ENCODE measurements around the gene ADAMTS14.
A peak's percentile ranks its signal among the peaks of the same experiment; 100 is the strongest.
"Not testable (repeated sequence)": the region's sequence is repeated elsewhere in the genome, so short reads cannot be mapped to it uniquely, and the experiment has no call there.

Gene ADAMTS14

DNA sequence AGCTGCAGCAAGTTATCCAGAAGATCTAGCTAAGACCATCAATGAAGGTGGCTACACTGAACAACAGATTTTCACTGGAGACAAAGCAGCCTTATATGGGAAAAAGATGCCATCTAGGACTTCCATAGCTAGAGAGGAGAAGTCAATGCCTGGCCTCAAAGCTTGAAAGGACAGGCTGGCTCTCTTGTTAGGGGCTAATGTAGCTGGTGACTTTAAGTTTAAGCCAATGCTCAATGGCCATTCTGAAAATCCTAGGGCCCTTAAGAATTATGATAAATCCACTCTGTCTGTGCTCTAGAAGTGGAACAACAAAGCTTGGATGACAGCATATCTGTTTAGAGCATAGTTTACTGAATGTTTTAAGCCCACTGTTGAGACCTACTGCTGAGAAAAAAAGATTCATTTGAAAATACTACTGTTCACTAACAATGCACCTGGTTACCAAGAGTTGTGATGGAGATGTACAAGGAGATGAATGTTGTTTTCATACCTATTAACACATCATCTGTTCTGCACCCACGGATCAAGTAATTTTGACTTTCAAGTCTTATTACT lies 13.6 kb upstream of the ADAMTS14 start:
- no peak overlapping the region for H3K4me3 ChIP-seq
- H3K27me3 ChIP-seq: no peaks in the 10 kb centered on the region
- H3K4me2 ChIP-seq: no peak overlapping the region
- H3K36me3 ChIP-seq: no peaks in the 10 kb centered on the region
- H3K9me3 ChIP-seq: peaks cover 29% of the 10 kb centered on the region
- no peak overlapping the region for H3K27ac ChIP-seq
- TF ChIP-seq Cebpa-rat (IDR thresholded peaks at IDR 0.05): no peak
- H3K4me1 ChIP-seq: peaks cover 31% of the 10 kb centered on the region
- no peak overlapping the region for H3K9ac ChIP-seq
- no peaks in the 10 kb centered on the region for H4K20me1 ChIP-seq

DNA sequence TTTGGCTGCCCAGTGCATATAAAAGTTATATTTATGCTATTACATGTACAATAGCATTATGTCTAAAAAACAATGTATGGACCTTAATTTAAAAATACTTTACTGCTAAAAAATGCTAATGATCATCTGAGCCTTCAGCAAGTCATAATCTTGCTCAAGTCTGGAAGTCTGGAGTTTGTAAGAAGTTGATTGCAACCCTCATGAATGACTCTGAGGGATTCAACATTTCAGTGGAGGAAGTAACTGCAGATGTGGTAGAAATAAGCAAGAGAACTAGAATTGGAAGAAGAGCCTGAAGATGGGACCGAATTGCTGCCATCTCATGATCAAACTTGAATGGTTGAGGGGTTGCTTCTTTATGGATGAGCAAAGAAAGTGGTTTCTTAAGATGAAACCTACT lies 13.0 kb upstream of the ADAMTS14 start:
- no peaks in the 10 kb centered on the region for H3K27me3 ChIP-seq
- H3K4me1 ChIP-seq: peaks cover 37% of the 10 kb centered on the region
- H3K36me3 ChIP-seq: no peaks in the 10 kb centered on the region
- no peak overlapping the region for H3K4me3 ChIP-seq
- peaks cover 3% of the 10 kb centered on the region; the same call in 1 of the 2 replicates for H4K20me1 ChIP-seq
- H3K9ac ChIP-seq: no peak overlapping the region
- no peak for TF ChIP-seq Cebpa-rat (IDR thresholded peaks at IDR 0.05)
- H3K4me2 ChIP-seq: no peak overlapping the region
- no peak overlapping the region for H3K27ac ChIP-seq
- peaks cover 25% of the 10 kb centered on the region for H3K9me3 ChIP-seq

DNA sequence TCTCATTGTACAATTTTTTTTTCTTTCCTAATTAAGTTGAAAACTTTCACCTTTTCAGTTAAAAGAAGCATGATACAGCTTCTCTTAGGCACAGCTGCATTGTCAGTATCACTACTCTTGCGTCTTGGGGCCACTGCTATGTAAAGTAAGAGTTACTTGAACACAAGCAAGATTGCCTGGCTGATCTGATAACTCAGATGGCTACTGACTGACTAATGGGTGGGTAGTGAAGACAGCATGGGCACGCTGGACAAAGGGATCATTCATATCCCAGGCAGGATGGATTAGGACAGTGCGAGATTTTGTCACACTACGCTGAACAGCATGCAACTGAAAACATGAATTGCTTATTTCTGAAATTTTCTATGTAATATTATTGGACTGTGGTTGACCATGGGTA lies 11.6 kb upstream of the ADAMTS14 start:
- H3K9me3 ChIP-seq: peaks cover 25% of the 10 kb centered on the region
- H3K27me3 ChIP-seq: no peaks in the 10 kb centered on the region
- no peak overlapping the region for H3K4me3 ChIP-seq
- no peak overlapping the region for H3K27ac ChIP-seq
- no peak for TF ChIP-seq Cebpa-rat (IDR thresholded peaks at IDR 0.05)
- H4K20me1 ChIP-seq: peaks cover 13% of the 10 kb centered on the region; the same call in 1 of the 2 replicates
- no peak overlapping the region for H3K4me2 ChIP-seq
- no peak overlapping the region for H3K9ac ChIP-seq
- H3K36me3 ChIP-seq: no peaks in the 10 kb centered on the region
- peaks cover 49% of the 10 kb centered on the region for H3K4me1 ChIP-seq

- H4K20me1 ChIP-seq: peaks cover 13% of the 10 kb centered on the region; the same call in 1 of the 2 replicates
- no peak overlapping the region for H3K4me2 ChIP-seq
- no peaks in the 10 kb centered on the region for H3K36me3 ChIP-seq
- peaks cover 25% of the 10 kb centered on the region for H3K9me3 ChIP-seq
- no peak overlapping the region for H3K27ac ChIP-seq
- no peak for TF ChIP-seq Cebpa-rat (IDR thresholded peaks at IDR 0.05)
- no peak overlapping the region for H3K9ac ChIP-seq
- no peaks in the 10 kb centered on the region for H3K27me3 ChIP-seq
- peaks cover 42% of the 10 kb centered on the region for H3K4me1 ChIP-seq
- no peak overlapping the region for H3K4me3 ChIP-seq
Measured at GRCh38 chr10:70661623-70662361, 10.5 kb upstream of the ADAMTS14 start.

- H3K9me3 ChIP-seq: peaks cover 25% of the 10 kb centered on the region
- no peak overlapping the region for H3K27ac ChIP-seq
- H3K9ac ChIP-seq: no peak overlapping the region
- no peak for TF ChIP-seq Cebpa-rat (IDR thresholded peaks at IDR 0.05)
- H4K20me1 ChIP-seq: peaks cover 13% of the 10 kb centered on the region; the same call in 1 of the 2 replicates
- no peak overlapping the region for H3K4me2 ChIP-seq
- no peaks in the 10 kb centered on the region for H3K27me3 ChIP-seq
- H3K4me1 ChIP-seq: peaks cover 45% of the 10 kb centered on the region
- no peak overlapping the region for H3K4me3 ChIP-seq
- no peaks in the 10 kb centered on the region for H3K36me3 ChIP-seq
Measured at GRCh38 chr10:70662362-70663220, 9.7 kb upstream of the ADAMTS14 start.

DNA sequence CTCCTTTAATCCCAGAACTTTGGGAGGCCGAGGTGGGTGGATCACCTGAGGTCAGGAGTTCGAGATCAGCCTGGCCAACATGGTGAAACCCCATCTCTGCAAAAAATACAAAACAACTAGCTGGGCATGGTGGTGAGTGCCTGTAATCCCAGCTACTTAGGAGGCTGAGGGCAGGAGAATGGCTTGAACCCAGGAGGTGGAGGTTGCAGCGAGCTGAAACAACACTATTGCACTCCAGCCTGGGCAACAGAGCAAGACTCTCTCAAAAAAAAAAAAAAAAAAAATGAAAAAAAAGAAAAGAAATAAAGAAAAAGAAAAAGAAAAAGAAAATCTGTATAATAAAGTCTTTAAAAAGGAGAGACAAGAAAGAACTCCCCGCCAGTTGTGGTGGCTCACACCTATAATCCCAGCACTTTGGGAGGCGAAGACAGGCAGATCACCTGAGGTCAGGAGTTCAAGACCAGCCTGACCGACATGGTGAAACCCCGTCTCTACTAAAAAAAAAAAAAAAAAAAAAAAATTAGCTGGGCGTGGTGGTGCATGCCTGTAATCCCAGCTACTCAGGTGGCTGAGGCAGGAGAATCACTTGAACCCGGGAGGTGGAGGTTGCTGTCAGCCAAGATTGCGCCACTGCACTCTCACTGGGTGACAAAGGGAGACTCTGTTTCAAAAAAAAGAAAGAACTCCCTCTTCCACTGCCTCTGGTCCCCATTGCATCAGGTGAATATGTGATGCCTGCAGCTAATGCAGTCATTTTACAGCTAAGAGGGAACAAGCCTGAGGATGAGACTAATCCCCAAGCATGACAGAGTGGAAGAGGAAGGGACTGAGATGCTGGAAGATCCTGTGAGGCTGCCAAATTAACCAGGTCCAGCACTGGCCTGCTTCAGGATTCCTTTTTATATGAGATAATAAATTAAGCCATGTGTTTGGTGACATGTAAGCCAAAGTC lies 8.6 kb upstream of the ADAMTS14 start:
- not testable (repeated sequence) for H3K4me3 ChIP-seq, H3K36me3 ChIP-seq, H3K27me3 ChIP-seq, H3K27ac ChIP-seq, H3K9ac ChIP-seq
- H4K20me1 ChIP-seq: peaks cover 13% of the 10 kb centered on the region; the same call in 1 of the 2 replicates
- H3K4me2 ChIP-seq: peak overlapping the region; percentile 74
- peaks cover 22% of the 10 kb centered on the region for H3K9me3 ChIP-seq
- peaks cover 45% of the 10 kb centered on the region for H3K4me1 ChIP-seq

GRCh38 chr10:70664702-70665195 lies 7.6 kb upstream of the ADAMTS14 start:
- Histone ChIP-seq H3K9ac (no peak overlapping the region), H3K36me3 (no peaks in the 10 kb centered on the region), H4K20me1 (peaks cover 13% of the 10 kb centered on the region; the same call in 1 of the 2 replicates), H3K27me3 (no peaks in the 10 kb centered on the region), H3K4me2 (peak overlapping the region; percentile 74), H3K27ac (no peak overlapping the region; the same call in 1 of the 2 replicates), H3K9me3 (peaks cover 18% of the 10 kb centered on the region), H3K4me3 (no peak overlapping the region), H3K4me1 (peaks cover 45% of the 10 kb centered on the region)
- no peak for TF ChIP-seq Cebpa-rat (IDR thresholded peaks at IDR 0.05)

- H3K36me3 ChIP-seq: no peaks in the 10 kb centered on the region
- no peak overlapping the region for H3K9ac ChIP-seq
- TF ChIP-seq Cebpa-rat (IDR thresholded peaks at IDR 0.05): no peak
- H3K4me3 ChIP-seq: no peak overlapping the region
- peak overlapping the region; percentile 28; the same call in 1 of the 2 replicates for H3K4me2 ChIP-seq
- peaks cover 54% of the 10 kb centered on the region for H3K4me1 ChIP-seq
- no peak overlapping the region for H3K27ac ChIP-seq
- H3K9me3 ChIP-seq: peaks cover 14% of the 10 kb centered on the region
- peaks cover 13% of the 10 kb centered on the region; the same call in 1 of the 2 replicates for H4K20me1 ChIP-seq
- peaks cover 6% of the 10 kb centered on the region for H3K27me3 ChIP-seq
Measured at GRCh38 chr10:70666960-70667798, 5.1 kb upstream of the ADAMTS14 start.

GRCh38 chr10:70667818-70668217 lies 4.5 kb upstream of the ADAMTS14 start:
- H3K27me3 ChIP-seq: peaks cover 11% of the 10 kb centered on the region
- H3K36me3 ChIP-seq, H3K27ac ChIP-seq, H3K4me2 ChIP-seq, H3K9ac ChIP-seq, H3K4me3 ChIP-seq: not testable (repeated sequence)
- H4K20me1 ChIP-seq: peaks cover 17% of the 10 kb centered on the region
- peaks cover 14% of the 10 kb centered on the region for H3K9me3 ChIP-seq
- peaks cover 58% of the 10 kb centered on the region for H3K4me1 ChIP-seq
